Right renal pelvis (tissue), 4 donors: ENCODE measurements around the gene MLLT11. TPM values are rescaled to one million over a fixed set of nuclear protein-coding genes. Genes with fewer than 3 reads are reported as not detected.

Experiments
- polyA plus RNA-seq, 4 donors: library from polyadenylated mRNA; unstranded; fragments of 120-200 nt; gene quantifications; one replicate each; pipeline ENCODE4 v1.2.1, GENCODE V29; 2013; ENCODE audit not compliant: insufficient read length in 4 of 4

The MLLT11 gene
- polyA plus RNA-seq, 4 donors: 23.8 to 27.2 (median 26.0) TPM

Other genes with a start within 250 kb of the MLLT11 start
- 10 to 100 TPM; 46.9 to 58.6 (median 56.8) TPM for gene ARNT, start 183.8 kb upstream of the MLLT11 start, polyA plus RNA-seq
- under 1 TPM in 2 of 4 donors, not detected in 2; 0.06 to 0.25 TPM for gene CTXND2, start 173.3 kb upstream of the MLLT11 start, polyA plus RNA-seq
- 10 to 100 TPM; 68.1 to 77.5 (median 70.1) TPM for gene SETDB1, start 134.0 kb upstream of the MLLT11 start, polyA plus RNA-seq
- 100 to 1,000 TPM; 293 to 325 (median 308) TPM for gene CERS2, start 85.6 kb upstream of the MLLT11 start, polyA plus RNA-seq
- gene ANXA9, start 78.1 kb upstream of the MLLT11 start, polyA plus RNA-seq: 10 to 100 TPM; 12.6 to 20.2 (median 14.8) TPM
- 10 to 100 TPM; 38.7 to 47.0 (median 39.3) TPM for gene MINDY1, start 53.5 kb upstream of the MLLT11 start, polyA plus RNA-seq
- 10 to 100 TPM; 43.6 to 50.4 (median 48.6) TPM for gene PRUNE1, start 51.9 kb upstream of the MLLT11 start, polyA plus RNA-seq
- 1 to 10 TPM; 1.3 to 4.9 (median 2.0) TPM for gene BNIPL, start 23.8 kb upstream of the MLLT11 start, polyA plus RNA-seq
- 10 to 100 TPM; 11.9 to 13.7 (median 13.2) TPM for gene C1orf56, start 12.6 kb upstream of the MLLT11 start, polyA plus RNA-seq
- 10 to 100 TPM; 66.2 to 86.6 (median 71.3) TPM for gene CDC42SE1, start 775 bp upstream of the MLLT11 start, polyA plus RNA-seq
- gene GABPB2, start 10.4 kb downstream of the MLLT11 start, polyA plus RNA-seq: 10 to 100 TPM in 3 of 4 donors, 1 to 10 TPM in 1; 9.1 to 12.0 (median 10.8) TPM
- gene SEMA6C, start 86.2 kb downstream of the MLLT11 start, polyA plus RNA-seq: 10 to 100 TPM; 24.1 to 28.9 (median 24.9) TPM
- 1 to 10 TPM; 1.2 to 1.7 (median 1.4) TPM for gene TNFAIP8L2, start 96.3 kb downstream of the MLLT11 start, polyA plus RNA-seq
- 10 to 100 TPM; 16.9 to 19.1 (median 17.2) TPM for gene LYSMD1, start 105.5 kb downstream of the MLLT11 start, polyA plus RNA-seq
- 10 to 100 TPM; 37.5 to 41.7 (median 38.9) TPM for gene SCNM1, start 105.7 kb downstream of the MLLT11 start, polyA plus RNA-seq
- gene TMOD4, start 115.6 kb downstream of the MLLT11 start, polyA plus RNA-seq: under 1 TPM; 0.73 to 0.96 (median 0.88) TPM
- 10 to 100 TPM; 63.7 to 74.7 (median 69.3) TPM for gene VPS72, start 129.8 kb downstream of the MLLT11 start, polyA plus RNA-seq
- 10 to 100 TPM; 59.2 to 69.7 (median 63.1) TPM for gene PIP5K1A, start 138.2 kb downstream of the MLLT11 start, polyA plus RNA-seq
- 100 to 1,000 TPM; 135 to 165 (median 140) TPM for gene PSMD4, start 194.3 kb downstream of the MLLT11 start, polyA plus RNA-seq
- gene ZNF687, start 221.9 kb downstream of the MLLT11 start, polyA plus RNA-seq: 10 to 100 TPM; 23.1 to 26.3 (median 24.0) TPM